GM03348 (cell line): Measurements from ENCODE around the gene TCTA.

Source experiments
- DNase-seq: peaks from one replicate; pipeline ENCODE4 v3.0.0; 2012; ENCODE audit warnings: low spot score

Gene TCTA

DNA sequence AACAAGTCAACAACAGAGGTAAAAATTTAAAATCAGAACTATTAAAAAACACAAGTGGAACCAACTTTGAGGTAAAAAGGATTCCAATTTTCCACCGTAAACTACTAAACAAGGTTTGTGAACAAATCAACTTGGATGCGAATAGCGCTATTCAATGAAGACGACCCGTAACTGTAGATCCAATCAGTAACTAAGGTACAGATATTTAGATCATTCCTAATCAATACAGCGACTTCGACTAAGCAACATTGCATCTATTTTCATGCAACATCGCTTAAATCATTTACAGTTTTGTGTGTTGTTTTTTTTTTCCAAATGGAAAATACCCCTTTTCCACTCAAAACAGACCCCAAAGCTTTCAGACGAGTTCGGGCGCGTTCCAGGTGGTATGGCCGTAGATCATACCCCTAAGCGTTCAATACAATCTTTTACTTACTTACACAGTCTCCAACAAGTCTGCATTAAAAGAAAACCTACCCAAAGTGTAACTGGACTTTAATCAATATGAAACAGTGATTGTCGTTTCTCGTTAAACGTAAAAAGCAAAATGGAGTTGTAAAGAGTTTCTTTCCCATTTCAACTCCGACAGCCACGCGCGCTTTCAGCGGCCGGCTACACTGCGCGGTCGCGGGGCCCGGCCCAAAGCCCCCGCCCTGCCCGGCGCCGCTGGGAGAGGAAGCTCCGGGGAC is 1.2 kb upstream of the TCTA start:
- no peak for DNase-seq

GRCh38 chr3:49411535-49411967 is 672 bp upstream of the TCTA start:
- DNase-seq = peak; percentile 61

- no peak for DNase-seq
Observed at GRCh38 chr3:49412632-49413337, 562 bp downstream of the TCTA start.

DNA sequence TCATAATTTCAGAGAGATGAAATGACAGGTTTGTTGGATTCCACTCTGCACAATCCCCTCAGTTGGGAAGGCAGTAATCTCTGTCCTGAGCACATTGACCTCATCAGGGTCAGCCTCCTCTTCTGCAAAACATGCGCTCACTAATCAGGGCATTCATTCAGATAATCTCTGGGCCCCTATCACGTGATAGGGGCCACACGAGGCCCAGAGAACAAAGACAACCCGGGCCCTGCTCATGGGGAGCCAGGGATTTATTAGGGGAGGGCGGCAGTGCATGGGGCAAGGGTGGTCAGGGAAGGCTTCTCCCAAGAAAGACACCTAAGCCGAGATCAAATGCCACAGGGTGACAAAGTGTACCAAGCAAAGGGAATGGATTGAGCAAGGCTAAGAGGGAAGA is 1.1 kb downstream of the TCTA start:
- DNase-seq = no peak

- DNase-seq = no peak
Observed at GRCh38 chr3:49414753-49415152, 2.5 kb downstream of the TCTA start.

GRCh38 chr3:49415931-49416601 is 3.8 kb downstream of the TCTA start:
- DNase-seq = no peak

- DNase-seq = no peak
Observed at GRCh38 chr3:49416867-49417266, 4.6 kb downstream of the TCTA start.

- no peak for DNase-seq
Observed at GRCh38 chr3:49417516-49418120, 5.4 kb downstream of the TCTA start.

- DNase-seq = no peak
Observed at GRCh38 chr3:49421890-49422378, 9.7 kb downstream of the TCTA start.

GRCh38 chr3:49422379-49423248 is 10.4 kb downstream of the TCTA start, which contains the start of gene AMT:
Gene AMT, minus strand, starts transcription at chr3:49422473. Its CDS starts 23 bp downstream, at chr3:49422450.
- DNase-seq = no peak

GRCh38 chr3:49424816-49425215 is 12.6 kb downstream of the TCTA start:
- DNase-seq = no peak

DNA sequence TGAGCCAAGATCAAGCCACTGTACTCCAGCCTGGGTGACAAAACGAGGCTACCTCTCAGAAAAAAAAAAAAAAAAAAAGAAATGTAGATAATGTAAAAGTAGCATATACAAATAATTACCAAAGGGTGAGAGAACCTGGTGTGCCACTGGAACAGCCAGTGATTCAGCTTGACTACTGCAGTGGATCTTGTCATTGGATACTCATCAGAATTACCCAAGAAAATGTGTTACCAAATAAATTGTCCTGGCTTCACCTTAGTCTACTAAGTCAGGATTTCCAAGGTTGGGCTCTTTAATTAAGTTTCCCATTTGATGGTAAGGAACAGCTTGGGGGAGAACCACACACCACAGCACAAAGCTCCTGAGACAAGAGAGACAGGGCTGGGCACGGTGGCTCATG is 15.4 kb downstream of the TCTA start:
- DNase-seq = no peak

DNA sequence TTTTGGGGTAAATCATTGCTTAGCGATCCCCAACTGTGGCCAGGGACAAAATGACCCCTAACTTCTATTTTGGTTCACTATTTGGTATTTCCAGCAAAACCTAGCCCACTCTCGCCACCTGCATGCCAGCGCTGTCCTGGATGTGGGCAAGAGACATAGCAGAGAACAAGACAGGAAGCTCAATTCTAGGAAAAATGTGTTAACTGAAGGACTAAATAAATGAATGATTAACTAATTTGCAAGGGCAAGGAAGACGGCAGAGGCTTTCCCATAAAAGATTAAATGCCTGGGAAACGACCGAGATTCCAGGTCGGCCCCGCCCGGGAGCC is 16.5 kb downstream of the TCTA start:
- DNase-seq = no peak

- no peak for DNase-seq
Observed at GRCh38 chr3:49434731-49435130, 22.5 kb downstream of the TCTA start.

DNA sequence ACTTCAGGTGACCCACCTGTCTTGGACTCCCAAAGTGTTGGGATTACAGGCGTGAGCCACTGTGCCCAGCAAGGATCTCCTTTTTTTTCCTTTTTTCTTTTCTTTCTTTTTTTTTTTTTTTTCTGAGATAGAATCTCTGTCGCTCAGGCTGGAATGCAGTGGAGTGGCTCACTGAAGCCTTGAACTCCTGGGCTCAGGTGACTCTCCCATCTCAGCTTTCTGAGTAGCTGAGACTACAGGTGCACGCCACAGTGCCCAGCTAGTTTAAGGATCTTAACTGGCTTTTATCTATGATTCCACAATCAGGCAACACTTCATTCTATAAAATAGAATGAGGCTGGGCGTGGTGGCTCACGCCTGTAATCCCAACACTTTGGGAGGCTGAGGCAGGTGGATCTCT is 33.2 kb downstream of the TCTA start:
- no peak for DNase-seq

- no peak for DNase-seq
Observed at GRCh38 chr3:49453621-49454020, 41.4 kb downstream of the TCTA start.

- DNase-seq = no peak
Observed at GRCh38 chr3:49454458-49454857, 42.2 kb downstream of the TCTA start.

GRCh38 chr3:49454898-49455681 is 42.9 kb downstream of the TCTA start:
- no peak for DNase-seq

- no peak for DNase-seq
Observed at GRCh38 chr3:49456466-49456865, 44.2 kb downstream of the TCTA start.

GRCh38 chr3:49460188-49460890 is 48.1 kb downstream of the TCTA start:
- DNase-seq = no peak
